NCI-H2107 (cell line): ENCODE measurements around the gene AKR1B1.

Source experiments
- DNase-seq: peaks from one replicate; lab custom pipeline; 2025; lab: John Stamatoyannopoulos, UW

AKR1B1 gene

GRCh38 chr7:134469622-134470021 is 10.7 kb upstream of the AKR1B1 start:
- DNase-seq, result no peak

- DNase-seq, result no peak
These were observed 9.6 kb upstream of the AKR1B1 start for GRCh38 chr7:134468475-134468874.

DNA sequence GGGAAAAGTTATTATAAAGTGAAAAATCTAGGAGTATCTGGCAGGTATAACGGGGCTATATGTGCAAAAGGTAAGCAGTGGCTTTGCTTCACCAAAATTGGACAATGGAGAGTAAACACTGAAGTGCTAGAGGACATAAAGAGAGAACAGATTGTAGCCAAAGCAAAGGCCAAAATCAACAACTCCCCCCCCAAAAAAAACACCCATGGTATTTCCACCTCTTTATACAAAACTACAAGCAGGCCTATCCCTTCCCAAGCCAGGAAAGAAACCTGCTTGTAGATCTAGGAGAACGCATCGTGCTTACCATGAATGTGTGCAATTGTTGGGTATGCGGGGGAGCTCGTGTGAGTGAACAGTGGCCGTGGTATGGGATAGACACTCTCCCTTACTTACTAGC is 9.2 kb upstream of the AKR1B1 start:
- no peak for DNase-seq

GRCh38 chr7:134465491-134465890 is 6.6 kb upstream of the AKR1B1 start:
- no peak for DNase-seq

DNA sequence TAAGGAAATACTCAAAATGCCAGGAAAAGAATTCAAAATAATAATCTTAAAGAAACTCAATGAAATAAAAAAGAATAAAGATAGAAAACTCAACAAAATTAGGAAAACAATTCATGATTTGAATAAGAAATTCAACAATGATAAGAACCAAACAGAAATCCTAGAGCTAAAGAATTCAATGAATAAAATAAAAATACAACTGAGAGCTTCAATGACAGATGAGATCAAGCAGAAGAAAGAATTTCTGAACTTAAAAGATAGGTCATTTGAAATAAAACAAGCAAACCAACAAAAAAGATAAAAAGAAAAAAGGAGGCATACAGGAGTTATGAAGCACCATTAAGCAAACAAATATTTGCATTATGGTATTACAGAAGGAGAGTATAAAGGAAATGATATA is 5.6 kb upstream of the AKR1B1 start:
- DNase-seq, result no peak

DNA sequence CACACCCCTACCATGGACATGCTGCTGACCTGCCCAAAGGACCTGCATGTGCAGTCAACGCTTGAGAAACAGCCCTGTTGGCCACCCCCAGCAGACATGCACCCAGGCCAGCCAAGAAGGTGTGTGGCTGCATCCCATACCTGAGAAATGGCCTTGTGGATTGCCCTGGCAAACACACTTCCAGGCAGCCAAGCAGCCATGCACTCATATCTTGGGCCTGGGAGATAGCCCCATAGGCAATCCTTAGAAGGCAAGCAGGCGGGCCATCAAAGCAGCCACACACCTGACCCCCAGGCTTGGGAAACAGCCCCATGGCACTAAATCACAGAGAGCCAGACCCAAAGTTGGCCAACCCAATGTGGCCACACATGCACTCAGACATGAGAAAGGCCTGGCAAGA is 4.9 kb upstream of the AKR1B1 start:
- no peak for DNase-seq

DNA sequence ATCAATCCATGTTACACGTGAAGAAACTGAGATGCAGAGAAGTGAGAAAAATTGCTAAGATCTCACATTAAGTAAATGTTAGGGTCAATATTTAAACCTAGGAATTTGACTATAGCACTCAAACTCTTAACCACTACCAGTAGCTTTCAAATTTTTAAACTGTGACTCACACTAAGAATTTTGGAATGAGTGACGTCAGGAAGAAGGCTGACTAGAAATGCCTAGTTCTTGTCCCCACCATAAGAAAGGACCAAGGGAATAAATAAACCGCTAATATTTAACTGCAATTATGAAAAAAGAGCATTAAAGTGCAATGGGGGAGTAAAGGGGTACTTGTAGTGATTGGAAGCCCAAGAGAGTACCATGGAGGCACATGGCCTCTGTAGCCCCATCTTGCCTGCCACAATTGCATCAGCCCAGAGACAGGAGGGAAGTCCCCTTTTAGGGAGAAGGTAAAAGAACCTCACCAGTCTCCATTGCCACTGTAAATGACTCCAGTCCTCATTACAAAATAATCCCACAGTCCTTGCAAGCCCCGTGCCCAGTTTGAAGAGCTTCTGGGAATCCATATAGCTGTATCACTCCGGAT is 3.5 kb upstream of the AKR1B1 start:
- no peak for DNase-seq

DNA sequence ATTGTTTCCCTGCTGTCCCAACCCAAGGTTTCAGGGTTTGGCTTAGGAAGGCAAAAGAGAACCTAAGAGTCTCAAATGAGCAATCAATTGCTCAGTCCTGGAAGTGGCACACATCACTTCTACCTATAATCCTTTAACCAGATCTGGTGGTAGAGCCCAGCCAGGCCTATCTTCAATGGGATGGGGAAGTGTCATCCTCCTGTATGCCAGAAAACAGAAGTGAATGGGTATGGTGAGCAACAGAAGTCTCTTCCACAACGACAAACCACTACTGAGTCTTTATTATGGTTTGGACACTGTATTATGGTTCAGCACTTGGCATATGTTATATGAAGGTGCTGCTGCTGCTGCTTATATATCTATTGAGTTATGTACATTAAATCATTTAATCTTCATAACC is 3.0 kb upstream of the AKR1B1 start:
- no peak for DNase-seq

GRCh38 chr7:134459981-134460380 is 1.1 kb upstream of the AKR1B1 start:
- DNase-seq, result no peak

GRCh38 chr7:134458341-134458805 is 527 bp downstream of the AKR1B1 start:
- peak; percentile 12 for DNase-seq

GRCh38 chr7:134457210-134457609 is 1.7 kb downstream of the AKR1B1 start:
- DNase-seq, result no peak

GRCh38 chr7:134454277-134454676 is 4.6 kb downstream of the AKR1B1 start:
- DNase-seq, result no peak

DNA sequence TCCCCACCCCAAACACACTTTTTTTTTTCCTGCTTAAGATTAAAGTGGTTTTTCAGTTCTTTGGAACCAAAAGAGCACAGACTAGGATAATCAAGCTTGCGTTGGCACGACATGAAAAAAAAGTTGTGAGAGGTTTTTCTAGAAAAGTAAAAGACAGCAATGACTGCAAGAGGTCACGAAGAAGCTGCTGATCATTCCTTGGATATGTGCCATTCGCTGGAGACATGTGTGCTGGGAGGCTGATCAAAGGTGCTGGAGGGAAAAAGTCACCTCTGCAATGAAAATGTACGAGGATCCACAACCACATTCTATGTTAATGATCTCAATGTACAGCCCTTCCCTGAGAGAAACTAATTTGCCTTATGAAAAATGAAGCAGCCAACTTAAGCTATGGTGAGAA is 5.4 kb downstream of the AKR1B1 start:
- DNase-seq, result no peak

DNA sequence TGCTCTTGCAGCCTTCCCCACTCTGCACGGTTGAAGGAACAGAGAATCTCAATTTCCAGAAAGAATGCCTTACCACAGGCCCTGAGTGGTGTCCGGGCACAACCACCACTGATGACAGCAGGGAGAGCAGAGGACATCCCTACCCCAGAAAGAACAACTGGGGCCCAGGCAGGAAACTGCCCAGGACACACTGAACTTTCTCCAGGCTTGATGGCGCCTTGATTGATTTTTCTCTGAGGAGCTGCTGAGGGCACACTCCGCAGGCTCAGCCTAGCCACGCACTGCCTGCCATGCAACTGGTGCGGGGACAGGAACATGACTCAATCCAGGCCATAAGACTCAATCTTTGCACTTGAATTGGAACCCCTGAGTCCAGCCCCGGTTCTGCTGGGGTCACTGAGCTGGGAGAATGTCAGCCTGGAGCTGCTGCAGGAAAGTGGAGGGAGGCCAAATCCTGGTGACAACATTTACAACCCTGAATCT is 5.9 kb downstream of the AKR1B1 start:
- no peak for DNase-seq

- no peak for DNase-seq
These were observed 6.5 kb downstream of the AKR1B1 start for GRCh38 chr7:134452419-134452838.

DNA sequence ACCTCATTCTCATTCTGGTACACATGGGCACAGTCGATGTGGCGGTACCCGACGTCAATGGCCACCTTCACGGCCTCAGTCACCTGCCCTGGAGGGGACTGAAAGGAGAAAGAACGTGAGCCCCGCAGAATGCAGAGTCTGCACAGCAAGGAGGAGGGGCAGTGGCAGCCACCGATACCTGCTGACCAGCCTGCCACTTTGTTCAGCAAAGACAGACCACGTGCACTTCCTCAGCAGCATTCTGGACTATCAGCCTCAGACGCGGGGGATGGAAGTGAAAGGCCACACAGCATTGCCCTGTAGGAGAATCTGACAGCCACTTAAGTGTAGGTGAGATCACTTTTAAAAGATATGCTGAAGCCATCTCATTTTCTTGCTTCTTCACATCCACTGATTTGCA is 7.2 kb downstream of the AKR1B1 start:
- DNase-seq, result no peak

- DNase-seq, result no peak
These were observed 8.5 kb downstream of the AKR1B1 start for GRCh38 chr7:134450294-134451000.

- DNase-seq, result no peak
These were observed 9.2 kb downstream of the AKR1B1 start for GRCh38 chr7:134449680-134450079.

DNA sequence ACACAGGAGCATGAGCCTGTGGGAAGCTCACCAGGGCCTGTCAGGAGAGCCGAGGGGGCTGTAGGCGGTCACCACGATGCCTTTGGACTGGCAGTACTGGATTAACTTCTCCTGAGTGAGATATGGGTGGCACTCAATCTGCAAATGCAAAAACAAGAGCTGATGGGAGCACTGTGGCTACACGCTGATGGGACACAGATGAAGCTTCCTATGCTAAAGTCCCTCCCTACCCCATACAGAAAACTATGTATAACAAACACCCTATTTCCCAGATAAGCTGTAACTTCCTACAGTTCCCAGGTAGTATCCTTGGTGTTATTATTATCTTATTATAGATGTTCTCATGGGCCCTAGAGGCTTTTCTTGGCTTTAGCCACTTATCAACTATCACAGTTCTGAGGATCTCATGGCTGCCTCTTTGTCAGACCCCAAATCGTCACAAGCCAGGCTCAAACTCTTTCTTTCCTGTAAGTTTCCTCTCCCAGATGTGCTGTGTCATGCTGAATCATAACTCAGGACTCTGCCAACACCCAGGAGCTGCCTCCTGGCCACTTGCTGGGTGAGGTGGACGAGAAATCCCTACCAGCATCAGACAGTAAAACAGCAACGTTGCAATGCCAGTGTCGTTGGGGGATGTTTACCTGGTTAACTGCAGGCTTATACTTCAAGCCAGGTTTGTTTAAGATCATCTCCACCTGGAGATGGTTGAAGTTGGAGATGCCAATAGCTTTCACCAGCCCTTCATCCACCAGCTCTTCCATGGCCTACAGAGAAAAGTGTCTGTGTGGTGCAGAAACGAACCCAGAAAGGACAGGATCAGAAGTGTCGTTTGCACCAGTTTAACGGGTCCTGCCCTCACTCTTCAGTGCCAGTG is 10.3 kb downstream of the AKR1B1 start:
- no peak for DNase-seq

DNA sequence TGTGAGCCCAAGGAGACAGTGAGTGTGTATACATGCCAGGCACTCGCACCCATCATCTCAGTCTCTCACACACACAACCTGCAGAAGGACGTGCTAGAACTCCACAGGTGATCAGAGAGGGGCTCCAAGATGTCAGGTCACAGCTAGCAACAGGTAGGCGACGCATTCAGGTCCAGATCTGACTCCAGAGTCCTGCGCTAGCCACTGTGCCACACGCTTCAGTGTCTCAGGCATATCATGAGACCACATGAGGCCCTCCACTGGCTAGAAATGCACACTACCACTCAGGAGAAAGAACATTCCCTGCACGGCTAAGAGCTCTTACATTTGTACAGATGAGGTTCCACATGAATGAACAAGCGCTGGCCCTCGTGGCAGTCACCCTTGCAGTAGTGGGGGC is 11.5 kb downstream of the AKR1B1 start:
- no peak for DNase-seq

DNA sequence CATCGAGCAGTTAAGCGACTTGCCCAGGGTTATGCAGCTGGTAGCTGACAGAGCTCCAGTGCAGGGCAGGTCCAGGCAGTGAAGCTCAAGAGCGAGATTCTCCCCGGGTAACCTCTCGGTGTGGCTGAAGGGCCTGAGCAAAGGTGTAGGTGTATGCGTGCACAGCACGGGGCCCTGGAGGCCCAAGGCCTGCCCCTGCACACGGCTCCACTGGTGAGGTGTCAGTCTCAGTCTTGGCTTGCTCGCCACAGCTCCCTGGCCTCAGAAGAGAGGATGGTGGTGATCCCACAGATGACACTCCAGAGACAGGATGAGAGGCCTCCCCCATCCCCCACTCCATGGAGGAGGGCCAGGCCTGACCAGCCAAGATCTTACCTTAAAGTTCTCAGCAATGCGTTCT is 12.0 kb downstream of the AKR1B1 start:
- DNase-seq, result no peak

- no peak for DNase-seq
These were observed 12.5 kb downstream of the AKR1B1 start for GRCh38 chr7:134446446-134446845.

DNA sequence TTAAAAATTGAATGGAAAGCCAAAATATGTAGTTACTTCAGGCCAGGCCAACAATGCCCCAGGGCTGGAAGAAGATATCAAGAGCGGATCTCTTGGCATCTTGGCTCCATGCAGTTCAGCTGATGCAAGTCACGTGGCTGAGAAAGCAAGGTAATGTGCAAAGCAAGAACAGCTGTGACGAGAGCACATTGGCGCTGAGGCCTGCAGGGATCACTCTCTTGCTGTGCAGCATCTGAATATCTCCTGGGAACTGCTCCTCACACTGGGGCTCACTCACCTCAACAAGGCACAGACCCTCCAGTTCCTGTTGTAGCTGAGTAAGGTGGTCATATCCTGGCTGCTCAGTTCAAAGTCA is 14.0 kb downstream of the AKR1B1 start:
- no peak for DNase-seq
